GM20431 (cell line): Measurements from ENCODE around the gene ANKRD35.

ENCODE experiments used
- in situ Hi-C: fragments of 300-500 bp; cut with MseI, MboI; formaldehyde crosslinking; loops from one replicate; pipeline ENCODE4 v1.15.0; 2020; ENCODE audit warnings: low sequenced_read_pairs; ENCODE audit not compliant: unreplicated experiment

The ANKRD35 gene

GRCh38 chr1:145895471-145895870 is 9.8 kb upstream of the ANKRD35 start:
- in situ Hi-C loops = loop anchor here (10.0 kb wide), 1 partner anchor 119 kb away; no protein-coding TSS in a partner anchor

GRCh38 chr1:145893306-145894055 is 7.8 kb upstream of the ANKRD35 start:
- in situ Hi-C loops = loop anchor here (10.0 kb wide), 1 partner anchor 121 kb away; no protein-coding TSS in a partner anchor

GRCh38 chr1:145892486-145893087 is 6.9 kb upstream of the ANKRD35 start:
- in situ Hi-C loops = loop anchor here (10.0 kb wide), 1 partner anchor 122 kb away; no protein-coding TSS in a partner anchor

GRCh38 chr1:145891587-145892485 is 6.2 kb upstream of the ANKRD35 start:
- in situ Hi-C loops = loop anchor here (10.0 kb wide), 1 partner anchor 123 kb away; no protein-coding TSS in a partner anchor

GRCh38 chr1:145891143-145891542 is 5.5 kb upstream of the ANKRD35 start:
- in situ Hi-C loops = loop anchor here (10.0 kb wide), 1 partner anchor 124 kb away; no protein-coding TSS in a partner anchor

- in situ Hi-C loops = loop anchor here (10.0 kb wide), 1 partner anchor 125 kb away; no protein-coding TSS in a partner anchor
Observed at GRCh38 chr1:145889722-145890121, 4.1 kb upstream of the ANKRD35 start.

GRCh38 chr1:145887631-145888030 is 2.0 kb upstream of the ANKRD35 start:
- in situ Hi-C loops = no loop called here

- in situ Hi-C loops = no loop called here
Observed at GRCh38 chr1:145886816-145887215, 1.1 kb upstream of the ANKRD35 start.

- in situ Hi-C loops = no loop called here
Observed at GRCh38 chr1:145886390-145886789, 724 bp upstream of the ANKRD35 start.

- in situ Hi-C loops = no loop called here
Observed at GRCh38 chr1:145884675-145885074, 991 bp downstream of the ANKRD35 start.

- in situ Hi-C loops = no loop called here
Observed at GRCh38 chr1:145879775-145880174, 5.9 kb downstream of the ANKRD35 start.

- in situ Hi-C loops = no loop called here
Observed at GRCh38 chr1:145878724-145879123, 6.9 kb downstream of the ANKRD35 start.

- in situ Hi-C loops = no loop called here
Observed at GRCh38 chr1:145877923-145878486, 7.7 kb downstream of the ANKRD35 start.

- in situ Hi-C loops = no loop called here
Observed at GRCh38 chr1:145874646-145875045, 11.0 kb downstream of the ANKRD35 start.

GRCh38 chr1:145871994-145872924 is 13.4 kb downstream of the ANKRD35 start:
- in situ Hi-C loops = no loop called here

GRCh38 chr1:145868232-145868631 is 17.4 kb downstream of the ANKRD35 start:
- in situ Hi-C loops = no loop called here

- in situ Hi-C loops = no loop called here
Observed at GRCh38 chr1:145863282-145864018, 22.2 kb downstream of the ANKRD35 start.

- in situ Hi-C loops = loop anchor here (10.0 kb wide), 1 partner anchor 155 kb away; no protein-coding TSS in a partner anchor
Observed at GRCh38 chr1:145859491-145860023, 26.1 kb downstream of the ANKRD35 start.
